ENCODE results near the gene PSKH1. TPM values are rescaled to one million over a fixed set of nuclear protein-coding genes. Genes with fewer than 3 reads are reported as not detected.

PSKH1 gene
- total RNA-seq, 1 donor from 2014 or later, result 21.6 TPM

DNA sequence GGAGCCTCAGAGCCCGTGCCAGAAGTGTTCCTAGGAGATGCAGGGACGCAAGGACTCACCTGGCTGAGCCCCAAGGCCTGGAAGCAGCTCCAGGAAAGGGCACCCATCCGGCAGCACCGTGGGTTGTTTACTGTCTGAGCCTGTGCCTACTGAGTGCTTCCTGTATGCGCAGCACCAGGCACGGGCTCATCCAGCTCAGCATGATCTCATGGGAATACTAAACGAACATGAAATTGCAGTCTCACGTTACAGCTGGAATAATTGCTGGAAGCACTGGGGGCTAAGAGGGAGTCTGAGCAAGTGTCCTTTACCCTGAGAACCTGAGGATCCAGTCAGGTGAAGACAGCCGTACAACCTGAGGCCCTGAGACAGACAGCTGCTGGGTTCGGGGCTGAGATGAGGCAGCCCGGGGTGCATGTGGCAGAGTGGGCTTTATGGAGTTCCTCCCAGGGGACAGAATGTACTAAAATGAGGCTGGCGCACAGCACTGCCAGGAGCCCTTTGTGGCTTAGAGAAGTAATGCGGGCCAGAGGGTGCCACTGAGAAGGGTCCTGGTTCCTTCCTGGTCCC is 33.2 kb downstream of the PSKH1 start:
- no peak for DNase-seq (ENCODE audit: low read depth)
- peaks cover 2% of the 10 kb centered on the region for H3K36me3 ChIP-seq (ENCODE audit: control insufficient read depth, insufficient read depth, low read length)
- no peaks in the 10 kb centered on the region for H3K27me3 ChIP-seq (ENCODE audit: control insufficient read depth, insufficient read depth, low read length)
- no peak overlapping the region for H3K4me3 ChIP-seq (ENCODE audit: low read depth, low read length)
- TF ChIP-seq CTCF (IDR thresholded peaks at IDR 0.05; ENCODE audit: insufficient read depth, low read length, poor library complexity, severe bottlenecking), result no peak

- Histone ChIP-seq H3K4me3 (ENCODE audit: low read depth, low read length) (no peak overlapping the region), H3K36me3 (ENCODE audit: control insufficient read depth, insufficient read depth, low read length) (peaks cover 2% of the 10 kb centered on the region), H3K27me3 (ENCODE audit: control insufficient read depth, insufficient read depth, low read length) (no peaks in the 10 kb centered on the region)
- no peak for TF ChIP-seq CTCF (IDR thresholded peaks at IDR 0.05; ENCODE audit: insufficient read depth, low read length, poor library complexity, severe bottlenecking)
- DNase-seq (ENCODE audit: low read depth), result no peak
Observed at GRCh38 chr16:67927131-67927941, 34.3 kb downstream of the PSKH1 start.

DNA sequence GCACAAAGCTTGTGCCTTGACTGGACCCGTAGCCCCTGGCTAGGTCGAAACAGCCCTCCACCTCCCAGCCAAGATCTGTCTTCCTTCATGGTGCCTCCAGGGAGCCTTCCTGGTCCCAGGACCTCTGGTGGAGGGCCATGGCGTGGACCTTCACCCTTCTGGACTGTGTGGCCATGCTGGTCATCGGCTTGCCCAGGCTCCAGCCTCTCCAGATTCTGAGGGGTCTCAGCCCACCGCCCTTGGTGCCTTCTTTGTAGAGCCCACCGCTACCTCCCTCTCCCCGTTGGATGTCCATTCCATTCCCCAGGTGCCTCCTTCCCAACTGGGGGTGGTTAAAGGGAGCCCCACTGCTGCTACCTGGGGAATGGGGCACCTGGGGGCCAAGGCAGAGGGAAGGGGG is 35.1 kb downstream of the PSKH1 start:
- H3K36me3 ChIP-seq (ENCODE audit: control insufficient read depth, insufficient read depth, low read length), result peaks cover 2% of the 10 kb centered on the region
- no peak overlapping the region for H3K4me3 ChIP-seq (ENCODE audit: low read depth, low read length)
- no peak for DNase-seq (ENCODE audit: low read depth)
- no peak for TF ChIP-seq CTCF (IDR thresholded peaks at IDR 0.05; ENCODE audit: insufficient read depth, low read length, poor library complexity, severe bottlenecking)
- no peaks in the 10 kb centered on the region for H3K27me3 ChIP-seq (ENCODE audit: control insufficient read depth, insufficient read depth, low read length)

DNA sequence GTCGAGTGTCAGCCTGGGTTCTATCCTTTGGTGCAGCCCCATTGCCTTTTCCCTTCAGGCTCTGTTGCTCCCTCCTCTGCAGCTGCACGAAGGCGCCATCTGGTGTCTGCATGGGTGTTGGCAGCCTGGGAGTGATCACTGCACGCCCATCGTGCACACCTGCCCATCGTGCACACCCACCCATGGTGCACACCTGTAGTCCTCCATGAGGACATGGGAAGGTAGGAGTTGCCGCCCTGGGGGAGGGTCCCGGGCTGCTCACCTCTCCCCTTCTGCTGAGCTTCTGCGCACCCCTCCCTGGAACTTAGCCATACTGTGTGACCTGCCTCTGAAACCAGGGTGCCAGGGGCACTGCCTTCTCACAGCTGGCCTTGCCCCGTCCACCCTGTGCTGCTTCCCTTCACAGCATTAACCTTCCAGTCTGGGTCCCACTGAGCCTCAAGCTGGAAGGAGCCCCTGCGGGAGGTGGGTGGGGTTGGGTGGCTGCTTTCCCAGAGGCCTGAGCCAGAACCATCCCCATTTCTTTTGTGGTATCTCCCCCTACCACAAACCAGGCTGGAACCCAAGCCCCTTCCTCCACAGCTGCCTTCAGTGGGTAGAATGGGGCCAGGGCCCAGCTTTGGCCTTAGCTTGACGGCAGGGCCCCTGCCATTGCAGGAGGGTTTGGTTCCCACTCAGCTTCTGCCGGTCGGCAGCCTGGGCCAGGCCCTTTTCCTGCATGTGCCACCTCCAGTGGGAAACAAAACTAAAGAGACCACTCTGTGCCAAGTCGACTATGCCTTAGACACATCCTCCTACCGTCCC is 35.7 kb downstream of the PSKH1 start:
- H3K36me3 ChIP-seq (ENCODE audit: control insufficient read depth, insufficient read depth, low read length), result peaks cover 2% of the 10 kb centered on the region
- no peak overlapping the region for H3K4me3 ChIP-seq (ENCODE audit: low read depth, low read length)
- no peaks in the 10 kb centered on the region for H3K27me3 ChIP-seq (ENCODE audit: control insufficient read depth, insufficient read depth, low read length)
- no peak for DNase-seq (ENCODE audit: low read depth)
- TF ChIP-seq CTCF (IDR thresholded peaks at IDR 0.05; ENCODE audit: insufficient read depth, low read length, poor library complexity, severe bottlenecking), result peak; percentile 95

GRCh38 chr16:67930191-67930590 is 37.1 kb downstream of the PSKH1 start:
- Histone ChIP-seq H3K27me3 (ENCODE audit: control insufficient read depth, insufficient read depth, low read length) (no peaks in the 10 kb centered on the region), H3K36me3 (ENCODE audit: control insufficient read depth, insufficient read depth, low read length) (peaks cover 2% of the 10 kb centered on the region), H3K4me3 (ENCODE audit: low read depth, low read length) (no peak overlapping the region)
- no peak for DNase-seq (ENCODE audit: low read depth)
- no peak for TF ChIP-seq CTCF (IDR thresholded peaks at IDR 0.05; ENCODE audit: insufficient read depth, low read length, poor library complexity, severe bottlenecking)
